GM18502 (cell line): ENCODE results near the gene CRISP2.

Experiments
- ATAC-seq: cut with Tn5 transposase; IDR thresholded peaks from one replicate; pipeline ENCODE4 v1.9.1; 2021; ENCODE audit warnings: mild to moderate bottlenecking; ENCODE audit not compliant: unreplicated experiment, poor library complexity

CRISP2 gene

GRCh38 chr6:49662892-49663261 lies 50.5 kb downstream of the CRISP2 start:
- ATAC-seq: no peak

GRCh38 chr6:49662231-49662891 lies 51.0 kb downstream of the CRISP2 start:
- ATAC-seq: no peak

GRCh38 chr6:49653942-49654341 lies 59.4 kb downstream of the CRISP2 start:
- no peak for ATAC-seq

DNA sequence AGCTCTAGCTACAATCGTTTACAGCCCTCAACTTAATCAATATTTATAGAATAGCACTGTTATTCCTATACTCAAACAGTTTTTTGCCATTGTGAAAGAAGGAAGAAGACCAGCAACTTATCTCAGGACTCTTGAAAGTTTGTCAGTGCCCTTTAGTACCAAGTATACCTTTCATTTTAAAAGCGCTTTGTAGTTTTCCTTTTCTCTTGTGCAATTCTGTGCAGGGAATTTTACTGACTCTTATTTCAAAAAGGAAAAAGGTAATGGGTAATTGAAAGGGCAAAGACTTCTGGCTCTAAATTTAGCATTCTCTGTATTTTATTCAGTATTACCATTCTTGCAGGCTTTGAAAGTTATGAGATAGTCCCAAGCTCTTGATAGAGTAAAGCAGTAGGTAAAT lies 59.9 kb downstream of the CRISP2 start:
- no peak for ATAC-seq

DNA sequence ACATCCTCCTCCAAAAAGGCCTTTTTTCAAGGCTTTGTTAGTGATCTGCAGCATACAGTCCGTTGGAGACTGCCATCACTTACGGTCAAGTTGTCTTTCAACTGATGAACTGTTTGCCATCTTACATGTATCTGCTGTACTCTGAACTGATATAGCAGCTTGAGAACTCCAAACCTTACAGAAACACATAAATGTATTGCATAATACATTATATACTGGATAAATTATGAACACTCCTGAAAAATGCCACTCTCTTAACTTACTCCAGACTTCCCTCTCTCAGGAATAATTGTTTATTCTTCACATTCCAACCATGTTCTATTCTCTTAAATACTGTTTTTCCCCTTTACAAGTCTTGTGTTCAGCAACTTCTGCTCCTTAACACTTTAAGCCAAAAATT lies 62.1 kb downstream of the CRISP2 start:
- ATAC-seq: no peak

GRCh38 chr6:49649988-49650387 lies 63.4 kb downstream of the CRISP2 start:
- ATAC-seq: no peak

DNA sequence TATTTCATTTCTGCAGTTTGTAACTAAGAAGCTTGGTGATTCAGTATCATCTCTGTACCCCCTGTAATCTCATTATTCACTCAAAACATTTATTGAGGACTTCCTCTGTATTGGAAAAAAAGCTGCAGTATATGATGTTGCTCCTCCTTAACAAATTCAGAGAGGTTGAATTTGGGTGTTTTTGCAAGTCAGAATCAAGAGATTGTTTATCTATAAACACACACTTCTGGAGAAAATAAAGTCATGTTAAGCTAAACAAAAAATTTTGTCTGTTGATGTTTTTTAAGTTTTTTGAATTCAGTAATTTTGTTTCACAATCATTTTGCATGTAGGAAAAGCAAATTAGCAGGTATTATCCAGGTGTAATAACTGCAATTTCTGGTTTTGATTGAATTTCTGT lies 65.3 kb downstream of the CRISP2 start:
- ATAC-seq: no peak

DNA sequence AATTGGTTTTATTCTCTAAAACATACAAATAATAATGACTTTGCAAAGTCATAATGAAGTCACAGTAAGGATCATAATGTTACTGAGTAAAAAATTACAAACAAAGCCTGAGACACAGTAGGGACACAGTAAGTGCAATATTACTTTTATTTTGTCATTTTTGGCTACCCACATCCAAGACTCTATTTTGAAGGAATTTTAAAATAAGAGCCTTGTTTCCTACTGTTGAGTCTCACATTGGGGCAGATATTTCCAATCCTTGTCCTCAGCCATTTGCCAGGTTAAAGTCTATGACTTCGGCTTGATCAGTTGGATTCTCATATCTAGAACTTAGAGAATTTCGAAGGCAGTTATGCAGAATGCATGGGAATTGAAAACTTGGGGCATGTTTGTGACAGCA lies 65.9 kb downstream of the CRISP2 start:
- no peak for ATAC-seq

DNA sequence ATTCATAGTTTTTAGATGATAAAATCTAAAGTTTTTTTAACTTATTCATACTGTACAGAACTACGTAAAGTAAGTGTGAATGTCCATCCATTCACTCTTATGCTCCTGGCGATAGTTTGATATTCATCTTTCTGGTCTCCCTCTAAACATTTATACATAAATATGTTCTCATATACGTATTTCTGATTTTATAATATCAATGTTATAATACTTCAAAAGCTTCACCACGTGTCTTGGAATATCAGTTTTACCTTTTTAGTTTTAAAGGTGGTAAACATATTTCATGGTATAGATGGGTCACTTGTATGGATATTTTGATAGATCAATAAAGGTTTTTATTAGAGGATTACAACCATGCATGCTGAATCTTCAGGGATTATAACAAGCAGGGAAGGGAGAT lies 66.4 kb downstream of the CRISP2 start:
- ATAC-seq: no peak

- ATAC-seq: no peak
Observed at GRCh38 chr6:49646130-49646824, 67.1 kb downstream of the CRISP2 start.

DNA sequence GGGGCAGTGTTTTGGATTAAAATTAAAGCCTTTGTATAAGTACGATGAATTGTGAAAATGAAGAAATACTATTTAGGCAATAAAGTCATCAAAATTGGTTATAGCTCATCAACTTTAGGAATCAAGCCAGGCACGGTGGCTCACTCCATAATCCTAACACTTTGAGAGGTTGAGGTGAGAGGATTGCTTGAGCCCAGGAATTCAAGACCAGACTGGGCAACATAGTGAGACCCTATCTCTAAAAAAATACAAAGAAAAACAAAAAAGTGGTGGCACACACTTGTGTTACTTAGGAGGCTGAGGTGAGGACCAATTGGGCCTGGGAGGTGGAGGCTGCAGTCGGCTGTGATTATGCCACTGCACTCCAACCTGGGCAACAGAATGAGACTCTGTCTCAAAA lies 68.2 kb downstream of the CRISP2 start:
- ATAC-seq: no peak
